ENCODE results near the gene HIC1.

HIC1 gene

DNA sequence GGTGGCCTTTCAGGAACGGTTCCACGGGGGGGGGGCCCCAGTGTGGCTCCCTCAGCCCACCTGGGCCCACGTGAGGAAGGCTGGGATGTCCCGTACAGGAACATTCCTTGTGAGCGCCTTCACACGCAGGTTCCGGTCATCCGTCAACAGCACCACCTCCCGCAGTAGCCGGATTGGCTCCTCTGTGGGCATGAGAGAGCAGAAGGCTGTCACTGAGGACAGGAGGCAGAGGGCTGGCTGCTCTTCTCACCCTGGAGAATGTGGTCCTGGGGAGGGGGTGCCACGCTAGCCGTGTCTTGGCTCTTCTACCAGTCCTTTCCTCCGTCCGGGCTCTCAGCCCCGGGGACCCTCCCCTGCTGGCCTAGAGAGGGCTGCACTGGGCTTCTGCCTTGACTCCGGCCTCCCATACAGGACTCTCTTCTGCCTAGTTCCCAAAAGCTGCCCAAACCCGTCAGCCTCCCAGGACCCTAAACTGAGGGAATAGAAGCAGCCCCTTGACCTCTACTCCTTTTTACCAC is 6.6 kb downstream of the HIC1 start:
- DNase-seq: no peak

DNA sequence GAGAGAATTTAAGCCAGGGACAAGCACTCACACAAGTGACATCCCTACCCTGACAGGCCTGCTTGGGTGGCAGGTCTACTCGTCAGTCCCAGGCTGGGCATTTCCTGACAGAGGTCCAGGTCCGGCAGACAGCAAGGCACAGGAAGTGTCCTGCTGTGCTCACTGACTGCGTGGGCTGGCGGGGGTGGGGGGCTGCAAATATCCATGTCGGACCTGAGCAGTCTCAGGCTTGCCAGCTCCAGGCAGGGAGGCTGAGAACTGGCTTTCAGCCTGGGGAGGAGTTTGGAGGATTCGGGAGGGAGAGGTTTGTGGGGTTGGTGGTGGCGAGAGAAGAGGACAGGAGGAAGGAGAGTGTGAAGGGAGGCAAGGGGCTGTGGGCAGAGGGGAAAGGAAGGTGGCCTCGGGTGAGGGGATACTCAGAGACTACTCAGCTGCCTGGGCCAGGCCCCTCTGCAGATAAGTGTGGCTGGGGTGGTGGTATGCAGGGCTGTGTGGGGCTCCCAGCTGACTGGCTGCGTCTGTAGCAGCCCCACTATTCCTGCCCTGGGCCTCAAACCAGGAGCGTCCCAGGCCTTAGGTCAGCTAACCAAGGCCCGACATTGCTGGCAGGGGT is 7.8 kb downstream of the HIC1 start:
- no peak for DNase-seq

DNA sequence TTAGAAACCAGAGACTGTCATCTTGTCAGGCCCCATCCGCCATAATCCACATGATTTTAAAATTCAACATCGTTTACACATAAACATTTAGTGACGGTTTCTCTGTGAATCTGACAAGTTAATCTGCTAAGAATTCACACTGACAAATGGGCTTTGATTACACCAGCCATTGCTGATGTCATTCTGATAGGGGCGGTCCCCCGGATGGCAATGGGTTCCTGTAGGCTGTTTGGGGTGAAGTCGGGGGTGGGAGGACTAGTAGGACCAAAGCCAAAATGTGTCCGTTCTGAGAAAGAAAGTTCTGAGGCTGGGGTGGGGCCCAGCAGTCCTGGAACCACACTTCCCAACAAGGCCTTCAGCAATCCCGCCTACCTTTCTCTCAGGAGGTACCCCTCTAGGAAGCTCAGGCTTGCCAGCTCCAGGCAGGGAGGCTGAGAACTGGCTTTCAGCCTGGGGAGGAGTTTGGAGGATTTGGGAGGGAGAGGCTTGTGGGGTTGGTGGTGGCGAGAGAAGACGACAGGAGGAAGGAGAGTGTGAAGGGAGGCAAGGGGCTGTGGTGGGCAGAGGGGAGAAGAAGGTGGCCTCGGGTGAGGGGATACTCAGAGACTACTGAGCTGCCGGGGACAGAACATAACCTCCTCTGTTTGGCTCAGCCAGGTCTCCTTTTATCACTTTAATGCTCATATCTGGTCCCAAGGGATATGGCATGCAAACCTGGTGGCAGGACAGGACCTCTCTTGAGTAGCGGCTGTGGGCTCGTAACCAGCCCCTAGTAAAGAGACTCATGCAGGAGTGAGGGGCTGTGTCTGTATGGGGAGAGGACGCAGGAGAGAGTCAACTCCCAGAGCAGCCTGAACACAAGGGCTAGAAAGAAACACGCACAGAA is 8.6 kb downstream of the HIC1 start:
- no peak for DNase-seq

DNA sequence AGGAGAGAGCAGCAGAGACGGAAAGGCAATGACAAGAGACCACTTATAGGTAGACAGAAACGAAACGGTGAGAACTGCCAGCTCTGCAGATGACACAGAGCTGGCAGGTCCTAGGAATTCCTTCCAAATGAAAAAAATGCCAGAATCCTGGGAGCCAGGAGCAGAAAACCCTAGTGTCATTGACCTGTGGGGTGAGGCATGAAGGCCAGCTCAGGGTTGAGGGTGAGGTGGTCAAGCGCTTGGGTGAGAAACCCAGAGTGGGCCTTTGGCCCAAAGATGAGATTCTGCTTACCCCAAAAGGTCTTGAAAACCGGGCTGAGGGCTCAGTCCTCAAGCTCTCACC is 9.2 kb downstream of the HIC1 start:
- no peak for DNase-seq

DNA sequence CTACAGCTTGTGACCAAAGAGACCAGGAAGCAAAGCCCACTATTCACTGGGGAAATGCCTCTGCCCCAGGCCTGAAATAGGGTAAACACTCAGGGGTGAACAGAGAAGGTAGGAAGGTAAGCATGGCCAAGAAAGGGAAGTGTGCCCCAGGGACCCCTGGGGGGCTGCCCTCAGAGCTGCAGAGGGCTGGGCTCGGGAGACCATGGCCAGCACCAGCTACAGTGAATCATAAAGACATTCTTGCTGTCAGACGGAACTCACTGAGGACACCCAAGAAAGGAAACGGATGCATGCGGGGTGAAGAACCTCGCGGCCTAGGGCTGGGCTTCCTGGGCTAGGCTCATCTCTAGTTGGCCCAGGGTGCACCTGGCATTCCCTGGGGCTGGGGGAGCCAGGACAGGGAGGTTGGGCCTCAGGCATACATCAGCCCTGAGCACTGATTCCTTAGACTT is 9.6 kb downstream of the HIC1 start:
- DNase-seq: no peak

DNA sequence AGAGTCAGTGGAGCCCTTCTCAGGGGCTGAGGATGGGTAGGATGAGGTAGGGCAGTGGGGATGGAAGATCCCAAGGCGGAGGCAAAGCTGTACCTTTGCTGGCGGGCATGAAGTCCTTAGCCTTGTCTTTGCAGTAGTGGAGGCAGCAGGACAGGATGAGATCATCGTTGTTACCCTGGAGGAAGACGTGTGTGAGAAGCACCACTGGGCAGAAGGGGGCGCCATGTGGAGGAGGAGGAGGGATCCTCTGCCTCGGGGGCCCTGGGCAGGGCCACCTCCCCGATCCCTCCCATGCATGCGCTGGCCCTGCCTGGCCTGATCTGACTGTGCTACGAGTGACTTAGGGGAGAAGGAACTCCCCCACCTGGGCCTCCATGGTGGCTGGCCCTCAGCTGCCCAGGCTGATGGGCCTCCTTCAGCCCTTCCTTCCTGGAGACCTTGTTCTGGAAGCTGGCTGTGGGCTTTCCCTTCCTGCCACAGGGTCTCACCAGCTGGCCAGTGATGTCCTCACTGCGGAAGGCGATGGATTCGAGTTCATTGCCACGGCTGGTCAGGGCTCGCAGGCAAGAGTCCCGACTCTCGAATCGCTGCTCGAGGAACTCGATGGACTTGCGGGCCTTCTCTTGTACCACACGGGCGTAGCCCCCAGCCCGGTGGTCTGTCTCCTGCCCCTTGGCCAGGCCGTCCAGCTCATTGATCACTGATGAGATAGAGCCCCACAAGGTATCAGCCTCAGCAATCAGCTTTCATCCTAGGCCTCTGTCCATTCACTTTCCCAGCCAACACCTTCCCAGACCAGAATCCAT is 10.3 kb downstream of the HIC1 start:
- no peak for DNase-seq

DNA sequence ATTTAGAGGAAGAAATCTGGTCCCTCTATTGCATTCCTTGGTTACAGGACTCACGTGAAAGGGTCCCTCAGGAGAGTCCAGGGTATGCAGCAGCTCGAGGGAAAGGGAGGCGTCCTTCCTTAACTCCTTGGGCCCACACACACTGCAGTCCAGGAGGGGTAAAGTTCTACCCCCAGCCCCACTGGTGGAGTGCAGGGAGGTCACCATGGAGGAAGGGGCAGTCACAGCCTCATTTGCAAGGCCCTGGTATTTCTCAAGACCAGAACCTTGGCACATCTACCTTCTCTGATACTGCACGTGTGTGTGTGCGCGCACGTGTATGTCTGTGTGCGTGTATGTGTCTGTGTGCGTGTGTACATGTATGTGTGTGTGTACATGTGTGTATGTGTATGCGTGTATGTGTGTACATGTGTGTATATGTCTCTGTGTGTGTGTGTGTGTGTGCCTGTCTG is 11.1 kb downstream of the HIC1 start:
- DNase-seq: no peak

DNA sequence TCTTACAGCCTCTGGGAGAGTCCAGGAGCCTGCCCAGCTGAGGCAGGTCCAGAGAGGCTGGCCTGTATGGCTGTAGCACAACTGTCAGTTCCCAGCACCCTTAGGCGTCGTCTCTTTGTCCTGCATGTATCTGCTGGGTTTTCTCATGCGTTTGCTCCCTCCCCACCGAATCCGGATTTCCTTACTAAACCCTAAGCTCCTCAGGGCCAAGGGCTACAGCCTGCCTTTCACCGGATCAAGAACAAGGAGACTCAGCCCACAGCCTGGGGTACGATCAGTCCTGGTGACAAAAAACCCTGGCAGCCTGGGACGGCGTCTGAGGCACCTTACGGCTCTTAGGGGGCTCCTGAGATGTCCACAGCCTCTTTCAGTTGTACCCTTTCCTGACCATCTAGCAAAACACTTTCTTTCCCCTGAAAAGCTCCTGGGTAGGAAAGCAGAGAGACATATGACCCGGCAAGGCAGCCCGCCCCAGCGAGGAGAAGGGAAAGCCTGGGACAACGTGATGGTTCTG is 12.2 kb downstream of the HIC1 start:
- no peak for DNase-seq

DNA sequence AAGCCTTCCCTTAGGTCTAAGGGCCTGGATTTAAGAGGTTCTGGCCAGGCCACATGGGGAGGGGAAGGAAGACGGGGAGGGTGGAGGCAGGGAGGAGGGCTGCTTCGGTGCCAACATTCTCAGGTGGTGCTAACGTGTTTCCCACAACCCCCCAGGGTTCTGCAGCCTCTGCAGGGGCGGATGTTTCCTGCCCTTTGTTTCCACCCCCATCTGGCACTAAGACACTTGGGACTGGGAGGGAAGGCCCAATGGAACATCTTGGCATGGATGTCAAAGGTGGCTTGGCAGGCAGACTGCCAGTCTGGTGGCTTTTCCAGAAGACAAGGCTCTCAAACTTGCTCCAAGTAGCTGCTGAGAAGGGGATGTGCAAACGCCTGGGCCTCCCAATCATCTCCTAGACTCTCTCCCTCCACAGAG is 12.7 kb downstream of the HIC1 start:
- DNase-seq: no peak

DNA sequence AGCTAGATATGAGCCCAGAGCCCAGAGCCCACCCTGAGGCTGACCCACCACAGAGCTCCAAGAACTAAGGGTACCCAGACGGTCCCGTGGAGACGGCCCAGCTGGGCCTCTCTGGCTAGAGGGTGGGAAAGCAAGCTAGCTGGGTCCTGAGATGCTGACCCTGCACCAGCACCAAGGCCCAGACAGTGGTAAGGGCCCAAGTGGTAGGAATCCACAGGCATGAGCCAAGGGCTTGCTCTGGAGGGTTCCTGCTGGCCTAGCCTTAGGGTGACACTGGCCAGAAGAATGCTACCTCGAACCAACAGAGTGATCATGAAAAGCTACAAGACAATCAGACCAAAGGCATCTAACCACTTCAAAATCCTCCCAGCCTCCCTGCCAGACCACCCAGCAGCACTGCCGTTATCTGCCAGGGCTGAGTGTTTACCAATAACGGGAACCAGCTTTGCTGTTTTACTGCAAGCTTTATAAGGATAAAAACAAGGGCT is 13.2 kb downstream of the HIC1 start:
- DNase-seq: no peak

DNA sequence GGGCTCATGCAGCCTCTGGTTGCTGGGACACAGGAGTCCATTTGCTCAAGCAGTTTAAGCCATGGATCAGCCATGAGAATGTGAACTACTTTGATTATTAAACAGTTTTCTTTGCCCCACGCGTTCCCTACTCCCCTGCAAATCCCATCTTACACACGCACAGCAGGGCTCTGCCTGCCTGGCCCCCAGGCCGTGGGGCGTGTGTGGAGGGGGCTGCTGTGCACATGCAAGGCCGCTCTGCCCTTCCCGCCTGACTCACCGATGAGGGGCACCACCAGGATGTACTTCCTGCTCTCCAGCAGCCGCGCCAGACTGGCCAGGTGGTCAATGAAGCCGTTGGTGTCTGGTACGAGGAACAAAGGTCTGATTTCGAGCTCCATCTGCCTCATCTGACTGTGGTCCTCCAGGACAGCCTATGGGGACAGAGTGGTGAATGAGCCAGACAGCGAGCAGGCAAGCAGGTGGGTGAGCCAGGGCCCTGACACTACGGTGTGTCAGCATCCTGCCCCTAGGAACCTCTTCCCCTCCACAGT is 13.7 kb downstream of the HIC1 start:
- peak in 1 of 14 donors; percentile 84 for DNase-seq

DNA sequence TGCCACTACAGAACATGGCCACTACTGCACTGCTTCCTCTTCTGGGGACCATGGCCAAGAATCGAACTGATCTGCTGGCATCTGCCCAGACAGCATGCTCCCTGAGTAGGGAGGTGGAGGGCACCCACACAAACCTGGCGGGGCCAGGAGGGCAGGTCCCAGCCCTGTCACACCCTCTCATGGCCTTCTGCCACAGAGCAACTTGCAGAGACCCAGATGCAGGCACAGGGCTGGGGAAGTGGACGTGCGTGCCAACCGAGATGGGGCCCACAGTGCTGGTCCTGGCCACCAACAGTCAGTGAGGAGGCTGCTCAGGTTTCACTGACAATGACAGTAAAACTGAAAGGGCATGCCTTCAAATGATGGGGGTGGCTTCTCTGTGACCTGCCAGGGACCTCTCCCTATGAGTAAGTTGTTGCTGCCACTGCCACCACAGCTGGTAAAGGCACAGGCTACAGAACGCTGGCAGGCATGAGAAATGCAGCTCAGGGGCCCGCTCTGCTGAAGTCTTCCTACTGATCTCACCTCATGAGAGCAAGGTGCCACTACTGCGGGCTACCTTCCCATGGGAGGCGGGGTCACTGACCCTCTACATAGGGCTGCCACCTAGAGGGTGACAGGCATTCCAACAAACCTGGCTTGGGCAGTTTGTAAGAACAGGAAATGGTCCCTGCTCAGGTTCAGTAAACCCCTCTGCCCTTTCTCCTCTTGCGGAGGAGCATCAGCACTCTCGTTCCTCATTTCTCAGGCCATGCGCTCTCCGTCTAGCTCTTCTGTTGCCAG is 15.5 kb downstream of the HIC1 start:
- DNase-seq: no peak

DNA sequence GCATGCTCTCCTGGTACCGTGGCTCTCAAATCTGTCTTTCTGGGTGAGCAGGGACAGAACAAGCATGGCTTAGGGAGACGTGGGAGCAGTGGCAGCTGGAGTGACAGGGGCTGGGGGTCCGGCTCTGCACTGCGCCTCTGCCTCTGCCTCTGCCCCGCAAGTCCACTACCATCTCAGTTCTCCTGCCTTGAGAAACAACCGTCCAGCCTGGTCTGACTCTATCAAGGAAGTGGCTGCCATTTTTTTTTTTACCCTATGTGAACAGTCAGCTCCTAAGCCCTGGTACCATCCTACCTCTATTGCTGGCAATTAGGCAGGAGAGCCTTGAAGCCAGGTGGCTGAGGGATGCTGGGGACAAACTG is 16.1 kb downstream of the HIC1 start:
- DNase-seq: no peak

DNA sequence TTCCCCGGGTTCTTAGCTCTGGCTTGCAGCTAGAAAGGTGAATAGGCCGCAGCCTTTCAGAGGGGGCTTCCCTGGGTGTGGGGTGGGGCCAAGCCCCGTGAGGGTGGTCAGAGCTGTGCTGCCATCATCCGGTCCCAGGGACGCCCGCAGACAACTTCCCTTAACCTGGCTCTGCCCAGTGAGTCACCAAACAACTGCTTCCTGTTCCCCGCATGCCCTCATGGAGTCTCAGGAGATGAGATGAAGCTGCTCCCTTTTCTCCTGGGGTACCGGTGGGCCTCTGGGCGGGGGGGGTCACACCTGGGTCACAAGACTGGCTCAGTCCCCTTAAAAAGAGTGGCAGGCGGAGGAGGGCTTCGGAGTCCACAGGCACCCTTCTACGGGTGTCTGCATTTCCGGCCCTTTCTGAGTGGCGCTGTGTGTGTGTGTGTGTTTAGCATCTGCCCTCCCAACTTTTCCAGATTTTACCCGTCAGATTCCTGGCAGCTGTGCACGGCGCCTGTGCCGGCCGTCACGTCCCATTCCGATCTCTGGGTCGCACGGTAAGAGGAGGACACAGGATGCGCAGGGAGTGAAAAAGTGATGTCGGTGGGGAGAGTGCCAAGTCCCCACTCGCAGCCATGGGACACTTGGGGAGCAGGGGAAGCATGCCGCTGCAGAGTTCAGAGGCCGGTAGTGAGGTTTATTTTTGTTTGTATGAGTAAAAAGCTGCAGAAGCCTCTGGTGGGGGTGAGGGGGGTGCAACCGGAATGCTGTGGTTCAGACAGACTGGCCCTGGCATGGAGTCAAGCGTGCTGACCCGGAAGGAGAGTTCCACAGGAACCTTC is 16.8 kb downstream of the HIC1 start:
- DNase-seq: no peak

DNA sequence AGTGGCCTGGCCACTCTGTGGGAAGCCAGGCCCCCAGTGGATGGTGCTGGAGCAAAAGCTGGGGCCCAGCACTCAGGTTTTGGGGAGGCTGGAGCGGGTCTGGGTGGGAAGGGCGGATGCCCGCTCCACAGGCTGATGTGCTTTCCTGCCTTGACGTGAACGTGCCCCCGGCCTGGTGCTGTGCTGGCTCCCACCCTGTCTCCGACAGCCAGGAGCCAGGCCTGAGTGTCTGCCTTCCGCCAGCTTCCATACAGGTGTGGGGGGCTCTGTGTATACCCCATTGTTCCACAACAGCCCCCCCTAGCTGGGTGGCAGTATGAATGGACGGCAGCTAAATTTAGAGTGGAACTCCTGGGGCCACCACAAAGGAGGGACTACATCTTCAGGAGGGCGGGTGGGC is 20.0 kb downstream of the HIC1 start:
- no peak for DNase-seq

DNA sequence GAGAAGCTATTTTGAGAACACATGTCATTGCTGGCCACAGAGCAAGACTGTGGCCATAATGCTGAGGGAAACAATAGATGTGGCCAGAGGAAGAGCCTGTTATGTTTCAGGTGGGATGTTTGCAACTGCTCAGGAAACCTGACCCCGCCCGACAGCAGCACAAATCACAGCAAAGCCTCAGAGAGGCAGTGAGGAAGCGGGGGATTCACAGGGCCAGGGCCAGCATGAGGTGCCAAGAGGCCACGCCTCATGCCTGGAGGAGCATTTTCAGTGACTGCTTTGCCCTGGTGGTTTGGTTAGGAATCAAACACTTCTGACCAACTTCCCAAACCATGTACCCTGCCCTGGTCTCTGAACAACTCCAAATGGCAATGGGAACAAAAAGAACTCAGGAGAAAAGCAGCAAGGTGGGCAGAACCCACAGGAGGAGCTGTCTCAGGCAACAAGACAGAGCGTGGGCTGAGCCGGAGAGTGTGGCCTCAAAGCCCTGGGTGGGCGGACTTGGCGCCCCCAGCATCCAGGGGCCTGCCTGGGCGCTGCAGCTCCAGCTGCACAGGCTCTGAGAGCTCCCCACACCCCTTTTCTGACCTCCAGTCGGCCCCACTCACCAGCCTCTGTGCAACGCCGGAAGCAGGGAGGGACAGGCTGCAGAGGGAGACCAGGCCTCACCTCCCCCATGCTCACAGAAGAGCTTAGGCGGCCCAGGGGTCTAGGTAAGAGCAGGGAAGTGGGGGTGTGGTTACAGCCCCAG is 20.6 kb downstream of the HIC1 start:
- no peak for DNase-seq

DNA sequence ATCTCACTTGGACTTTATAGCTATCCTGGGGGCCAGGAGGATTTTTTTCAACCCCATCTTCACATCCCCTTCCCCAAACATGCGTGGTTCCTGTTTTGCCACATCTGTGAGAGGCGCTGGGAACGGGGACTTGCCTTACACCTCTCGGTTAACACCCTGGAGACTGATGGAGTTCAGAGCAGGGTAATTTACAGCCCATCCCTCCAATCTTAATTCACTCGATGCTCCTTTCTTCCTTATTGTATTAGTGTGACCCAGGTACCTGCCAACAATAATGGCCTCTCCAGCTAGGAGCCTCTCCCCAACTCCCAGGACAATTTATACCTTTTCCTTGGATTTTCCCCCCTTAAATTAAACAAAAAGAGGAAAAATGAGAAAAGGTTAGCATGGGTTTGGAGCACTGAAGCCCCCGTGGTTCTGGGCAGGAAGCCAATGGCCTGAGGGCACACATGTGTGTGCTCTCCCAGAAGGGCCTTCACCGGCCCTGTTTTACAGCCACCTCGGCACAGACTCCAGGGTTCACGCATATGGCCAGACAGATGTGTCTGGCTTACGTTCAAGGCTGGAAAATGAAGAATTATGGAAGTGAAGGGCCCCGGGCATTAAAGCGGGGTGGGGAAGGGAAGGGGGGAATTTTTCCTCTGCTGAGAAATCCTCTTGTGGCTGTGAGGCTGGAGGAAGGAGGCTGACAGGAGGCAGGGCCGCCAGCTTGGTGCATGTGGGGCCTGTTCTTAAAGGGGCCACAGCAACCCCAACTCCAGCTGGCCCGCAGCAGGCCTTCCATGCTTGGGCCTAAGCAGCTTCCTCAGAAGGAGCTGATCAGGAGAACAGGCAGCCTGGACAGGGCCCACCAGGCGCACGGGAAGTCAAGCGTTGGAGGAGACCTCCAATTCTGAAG is 21.4 kb downstream of the HIC1 start:
- DNase-seq: no peak

DNA sequence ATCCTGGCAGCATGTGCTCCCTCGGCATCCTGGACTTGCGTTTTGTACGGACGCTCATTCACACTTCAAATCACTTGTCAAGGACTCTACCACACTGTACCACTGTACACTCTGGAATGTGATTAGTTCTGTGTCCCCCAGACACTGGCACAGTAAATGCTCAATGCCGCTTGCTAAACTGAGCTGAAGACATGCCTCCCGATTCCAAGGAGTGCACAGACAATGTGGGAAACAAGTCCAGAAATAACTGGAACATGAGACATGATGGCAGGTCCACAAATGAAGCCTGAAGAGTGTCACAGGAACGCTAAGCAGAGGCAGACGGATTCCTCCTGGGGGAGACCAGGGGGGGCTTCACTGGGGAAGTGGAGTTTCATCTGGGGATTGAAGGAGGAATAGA is 22.1 kb downstream of the HIC1 start:
- DNase-seq: no peak

DNA sequence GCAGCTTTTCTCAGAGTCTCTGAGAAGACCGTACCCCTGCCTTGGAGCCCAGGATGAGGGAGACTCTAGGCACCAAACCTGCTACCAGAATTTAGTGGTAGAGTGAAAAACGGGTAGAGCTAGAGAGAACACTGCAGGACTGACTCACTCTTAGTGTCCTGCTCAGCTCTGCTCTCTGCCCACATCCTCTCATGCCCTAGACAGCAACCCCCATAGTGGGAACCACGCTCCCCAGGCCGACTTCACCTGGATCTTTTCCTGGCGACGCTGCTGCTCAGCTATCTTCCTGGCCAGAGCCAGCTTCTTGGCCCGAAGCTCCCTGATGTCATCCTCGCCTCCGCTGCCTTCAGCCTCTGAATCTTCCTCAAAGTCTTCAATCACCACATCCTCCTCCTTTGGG is 26.7 kb downstream of the HIC1 start:
- no peak for DNase-seq
